Measurements from ENCODE around the gene AGTRAP. TPM values are rescaled to one million over a fixed set of nuclear protein-coding genes. Genes with fewer than 3 reads are reported as not detected.
A peak's percentile ranks its signal among the peaks of the same experiment; 100 is the strongest.

The AGTRAP gene
- total and polyA plus RNA-seq, 9 of the 15 experiments (the other 6 are each of a cell fraction or from before 2014, with no cell fraction given): 26.8 to 105 (median 57.5) TPM

- TF ChIP-seq SETDB1 (IDR thresholded peaks at IDR 0.05; ENCODE audit: low read length) (no peak), L3MBTL2 (IDR thresholded peaks at IDR 0.05) (peak; percentile 48; the same call in 1 of the 2 replicates), ZBED1 (IDR thresholded peaks at IDR 0.05) (no peak), NR4A1 (CRISPR knock-in tag; IDR thresholded peaks at IDR 0.05) (no peak), NR4A1 (tag; IDR thresholded peaks at IDR 0.05) (no peak), NFATC3 (IDR thresholded peaks at IDR 0.05) (no peak), MEF2A (IDR thresholded peaks at IDR 0.05; ENCODE audit: control insufficient read depth, low read depth, low read length) (no peak), RFX5 (IDR thresholded peaks at IDR 0.05; ENCODE audit: low read depth, low read length) (no peak), TAF1 (IDR thresholded peaks at IDR 0.05; ENCODE audit: control insufficient read depth, extremely low read depth, insufficient read depth, low read length, severe bottlenecking) (peak; percentile 26), LCOR (CRISPR knock-in tag; IDR thresholded peaks at IDR 0.05) (peak; percentile 94; the same call in 1 of the 2 replicates), ARHGAP35 (IDR thresholded peaks at IDR 0.05; ENCODE audit: partially characterized antibody) (no peak), NFRKB (IDR thresholded peaks at IDR 0.05; ENCODE audit: low read depth) (0 out of 2 replicates have a peak, but pooled peaks have one; percentile 29), PHB2 (IDR thresholded peaks at IDR 0.05; ENCODE audit: low read depth) (no peak), MYNN (IDR thresholded peaks at IDR 0.05) (peak; percentile 73), MYNN (CRISPR knock-in tag; IDR thresholded peaks at IDR 0.05) (no peak), HLTF (IDR thresholded peaks at IDR 0.05) (no peak; the same call in none of the 2 replicates), MCM7 (IDR thresholded peaks at IDR 0.05) (no peak), THAP12 (CRISPR knock-in tag; IDR thresholded peaks at IDR 0.05) (peak; percentile 40; the same call in 1 of the 2 replicates), GTF2F1 (IDR thresholded peaks at IDR 0.05; ENCODE audit: low read depth, low read length) (0 out of 2 replicates have a peak, but pooled peaks have one; percentile 48), MED1 (CRISPR knock-in tag; IDR thresholded peaks at IDR 0.05; ENCODE audit: borderline replicate concordance) (no peak)
Observed at GRCh38 chr1:11784993-11785769, 49.2 kb downstream of the AGTRAP start (continued).
